Transverse colon (tissue), 4 donors: ENCODE results near the gene FAM78B. TPM values are rescaled to one million over a fixed set of nuclear protein-coding genes. Genes with fewer than 3 reads are reported as not detected.

Experiments
- DNase-seq: peaks from one replicate; pipeline ENCODE4 v3.0.0-alpha.2; 2019
- H3K27ac ChIP-seq, 4 donors: fragments of 200-600 bp; sonication (generic); 2 replicates each; pipeline ENCODE4 v1.5.1; 2016 to 2018; ENCODE audit warnings: inconsistent platforms in 4 of 4
- H3K27me3 ChIP-seq: fragments of 200-600 bp; sonication (generic); 2 replicates; pipeline ENCODE4 v1.5.1; 2017; ENCODE audit warnings: inconsistent platforms
- H3K36me3 ChIP-seq, 4 donors: fragments of 200-600 bp; sonication (generic); 2 replicates each; pipeline ENCODE4 v1.5.1; 2017 to 2019; ENCODE audit warnings: inconsistent platforms in 4 of 4
- H3K4me1 ChIP-seq, 4 donors: fragments of 200-600 bp; sonication (generic); 2 replicates each; pipeline ENCODE4 v1.5.1; 2017 to 2020; ENCODE audit warnings: inconsistent platforms in 4 of 4
- H3K4me3 ChIP-seq, 4 donors: fragments of 200-600 bp; sonication (generic); 1 replicate in 1 of 4; 2 replicates in 3 of 4; pipeline versions ENCODE4 v1.5.1 to v1.6.1; 2017 to 2019; ENCODE audit warnings: inconsistent platforms in 4 of 4
- H3K9me3 ChIP-seq, 2 donors: fragments of 200-600 bp; sonication (generic); 2 replicates each; pipeline ENCODE4 v1.5.1; 2017 to 2019; ENCODE audit warnings: inconsistent platforms in 2 of 2
- EP300 ChIP-seq: sonication (generic); formaldehyde crosslinking; IDR thresholded peaks from one replicate; pipeline ENCODE4 v1.6.1; 2017; ENCODE audit warnings: antibody characterized with exemption, low read depth
- POLR2A ChIP-seq: fragments of 450-650 bp; IDR thresholded peaks from one replicate; pipeline ENCODE4 v1.6.1; 2016; ENCODE audit warnings: antibody characterized with exemption, mild to moderate bottlenecking, moderate library complexity
- POLR2AphosphoS5 ChIP-seq, 3 donors: sonication (generic); formaldehyde crosslinking; IDR thresholded peaks; one replicate each; pipeline ENCODE4 v1.6.1; 2016; ENCODE audit warnings: antibody characterized with exemption in 3 of 3
- WGBS, 2 donors: methylation state at CpG; one replicate each; pipeline ENCODE4 v1.1.5; 2018; ENCODE audit warnings: low coverage in 1 of 2; 5-methylcytosine and 5-hydroxymethylcytosine counted together
- in situ Hi-C, 4 donors: fragments of 200-750 bp; cut with MboI; loops; one replicate each; pipeline versions ENCODE4 v1.15.0 to v1.15.1; 2017; ENCODE audit warnings: low sequenced_read_pairs in 3 of 4, low pct_ligation_motif_present in 1 of 4, low pct_unique_long_range_greater_than_20kb in 1 of 4
- intact Hi-C: fragments of 100-400 bp; cut with DNase I; formaldehyde crosslinking; loops from one replicate; pipeline ENCODE4 v1.15.1; 2023; ENCODE audit warnings: low total_unique reads
- total RNA-seq, 4 donors: library from RNA; depleted of rRNA; stranded (reverse); fragments of >200 nt; gene quantifications; one replicate each; pipeline ENCODE4 v1.1.0, GENCODE V29; 2016
- TF ChIP-seq, protein P1 (sequence below), 5 experiments: fragments of 200-600 bp in 3 of 5; fragments of 450-650 bp in 2 of 5; sonication (generic) in 3 of 5; IDR thresholded peaks; 1 replicate in 2 of 5; 2 replicates in 3 of 5; pipeline ENCODE4 v1.5.1; 2016 to 2017; ENCODE audit warnings: antibody characterized with exemption in 5 of 5, inconsistent platforms in 3 of 5, mild to moderate bottlenecking in 2 of 5, moderate library complexity in 1 of 5

Gene FAM78B
- total RNA-seq, 4 donors from 2014 or later, result 0.40 to 5.2 (median 0.80) TPM

DNA sequence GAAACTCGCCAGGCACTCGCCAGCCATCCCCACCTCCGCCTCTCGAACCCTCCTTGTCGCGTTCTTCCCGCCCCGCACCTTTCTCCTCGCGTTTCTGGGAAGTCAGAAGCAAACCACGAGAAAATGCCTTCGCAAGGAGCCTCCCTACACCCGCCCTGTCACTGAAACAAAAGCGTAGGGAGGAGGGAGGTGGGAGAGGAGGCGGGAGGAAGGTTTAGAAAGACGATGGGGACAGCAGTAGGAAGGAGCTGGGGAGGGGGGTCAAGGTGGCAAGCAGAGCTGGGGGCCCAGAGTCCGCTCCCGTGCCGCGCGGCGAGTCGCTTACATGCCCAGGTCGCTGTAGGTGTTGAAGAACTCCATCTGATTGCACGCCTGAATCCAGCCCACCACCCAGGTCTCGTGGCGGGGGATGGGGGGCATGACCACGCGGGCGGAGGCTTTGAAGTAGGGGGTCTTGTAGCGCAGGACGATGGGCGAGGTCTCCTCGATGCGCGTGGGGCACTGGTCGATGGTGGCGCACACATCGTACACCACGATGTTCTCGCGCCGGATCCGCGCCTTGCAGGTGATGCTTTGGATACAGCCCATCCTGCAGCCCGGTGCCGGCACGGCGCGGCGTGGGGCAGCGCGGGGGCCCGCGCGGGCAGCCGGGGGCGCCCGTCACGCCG lies 1.0 kb downstream of the FAM78B start:
- Histone ChIP-seq H3K9me3 (no peaks in the 10 kb centered on the region), H3K27me3 (peaks cover 29% of the 10 kb centered on the region), H3K4me1 (peaks cover 11 to 31% (median 24%) of the 10 kb centered on the region in 4 donors), H3K4me3 (peak overlapping the region; percentile 9 to 84 (median 68)), H3K27ac (no peak overlapping the region), H3K36me3 (no peaks in the 10 kb centered on the region)
- peak; percentile 13 for DNase-seq
- intact Hi-C loops, result no loop called here
- TF ChIP-seq EP300 (no peak), POLR2AphosphoS5 (IDR thresholded peaks at IDR 0.05) (no peak), POLR2A (no peak)
- TF ChIP-seq, protein P1, sequence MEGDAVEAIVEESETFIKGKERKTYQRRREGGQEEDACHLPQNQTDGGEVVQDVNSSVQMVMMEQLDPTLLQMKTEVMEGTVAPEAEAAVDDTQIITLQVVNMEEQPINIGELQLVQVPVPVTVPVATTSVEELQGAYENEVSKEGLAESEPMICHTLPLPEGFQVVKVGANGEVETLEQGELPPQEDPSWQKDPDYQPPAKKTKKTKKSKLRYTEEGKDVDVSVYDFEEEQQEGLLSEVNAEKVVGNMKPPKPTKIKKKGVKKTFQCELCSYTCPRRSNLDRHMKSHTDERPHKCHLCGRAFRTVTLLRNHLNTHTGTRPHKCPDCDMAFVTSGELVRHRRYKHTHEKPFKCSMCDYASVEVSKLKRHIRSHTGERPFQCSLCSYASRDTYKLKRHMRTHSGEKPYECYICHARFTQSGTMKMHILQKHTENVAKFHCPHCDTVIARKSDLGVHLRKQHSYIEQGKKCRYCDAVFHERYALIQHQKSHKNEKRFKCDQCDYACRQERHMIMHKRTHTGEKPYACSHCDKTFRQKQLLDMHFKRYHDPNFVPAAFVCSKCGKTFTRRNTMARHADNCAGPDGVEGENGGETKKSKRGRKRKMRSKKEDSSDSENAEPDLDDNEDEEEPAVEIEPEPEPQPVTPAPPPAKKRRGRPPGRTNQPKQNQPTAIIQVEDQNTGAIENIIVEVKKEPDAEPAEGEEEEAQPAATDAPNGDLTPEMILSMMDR (IDR thresholded peaks at IDR 0.05), result no peak
- 1 to 13% methylated on average over 3 to 48 of the region's 61 CpGs for WGBS, 2 donors
- in situ Hi-C loops, result loop anchor here in 1 of 4 donors (25.0 kb wide), 1 partner anchor 453 kb away; no protein-coding TSS in a partner anchor

DNA sequence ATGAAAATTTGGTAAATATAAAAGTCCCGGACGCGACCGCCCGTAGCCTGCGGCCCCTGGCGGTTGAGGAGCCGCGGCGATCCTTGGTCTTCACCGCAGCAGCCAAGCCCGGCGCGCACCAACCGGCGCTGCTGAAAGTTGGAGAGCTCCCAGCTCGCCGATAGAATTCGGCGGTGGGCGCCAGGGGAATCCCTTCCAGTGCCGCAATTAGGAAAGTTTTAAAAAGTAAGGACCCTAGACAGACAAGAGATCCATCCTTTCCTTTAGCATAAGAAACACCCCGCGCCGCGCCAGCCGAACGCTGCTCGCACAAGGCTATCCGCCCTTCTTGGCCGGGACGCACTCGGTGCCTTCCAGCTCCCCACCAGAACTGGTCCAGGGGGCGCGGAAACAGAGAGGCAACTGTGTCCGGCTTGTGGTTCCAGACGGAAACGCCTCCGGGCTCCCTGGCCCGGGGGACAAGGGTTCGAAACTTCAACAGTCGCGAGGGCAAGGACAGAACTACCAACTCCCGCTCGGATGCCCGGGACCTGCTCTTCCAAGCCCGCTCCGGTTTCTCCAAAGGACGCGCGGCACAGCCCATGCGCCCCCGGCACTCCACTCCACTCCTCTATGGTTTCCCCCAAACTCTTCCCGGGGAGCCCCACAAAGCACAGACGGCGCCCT lies 1.7 kb downstream of the FAM78B start:
- Histone ChIP-seq H3K27ac (no peak overlapping the region), H3K36me3 (no peaks in the 10 kb centered on the region), H3K27me3 (peaks cover 29% of the 10 kb centered on the region), H3K4me3 (peak overlapping the region; percentile 9 to 84 (median 68)), H3K4me1 (peaks cover 11 to 31% (median 24%) of the 10 kb centered on the region in 4 donors), H3K9me3 (no peaks in the 10 kb centered on the region)
- WGBS, 2 donors, result 1% methylated on average over 43 of the region's 56 CpGs; no CpG with 5 or more reads in 1 of the 2 donors
- intact Hi-C loops, result no loop called here
- in situ Hi-C loops, result loop anchor here in 1 of 4 donors (25.0 kb wide), 1 partner anchor 453 kb away; no protein-coding TSS in a partner anchor
- peak; percentile 44 for DNase-seq
- TF ChIP-seq, protein P1 (IDR thresholded peaks at IDR 0.05), result peak; percentile 46 to 59 (median 49)
- TF ChIP-seq POLR2AphosphoS5 (IDR thresholded peaks at IDR 0.05), result no peak

DNA sequence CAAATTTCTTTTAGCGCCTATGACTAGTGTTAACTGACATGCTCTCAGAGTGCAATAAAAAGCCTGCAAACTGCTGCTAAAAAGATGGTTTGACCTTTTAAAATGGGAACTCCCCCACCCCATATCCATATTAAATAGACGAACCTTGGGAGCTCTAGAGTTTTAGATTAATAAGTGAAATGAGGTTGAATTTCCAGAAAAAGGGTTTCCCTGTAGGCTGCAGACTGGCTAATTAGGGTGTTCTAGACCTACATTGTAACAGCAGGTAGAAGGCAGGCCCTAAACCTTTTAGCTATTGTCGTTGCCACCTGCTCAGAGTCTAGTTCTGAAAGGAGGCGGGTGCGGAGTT lies 2.2 kb downstream of the FAM78B start:
- peak overlapping the region in 1 of 4 donors; percentile 84 for H3K4me3 ChIP-seq
- H3K9me3 ChIP-seq, result no peaks in the 10 kb centered on the region
- H3K27me3 ChIP-seq, result peaks cover 29% of the 10 kb centered on the region
- no peak overlapping the region for H3K27ac ChIP-seq
- no peaks in the 10 kb centered on the region for H3K36me3 ChIP-seq
- in situ Hi-C loops (loop anchor here in 1 of 4 donors (25.0 kb wide), 1 partner anchor 452 kb away; no protein-coding TSS in a partner anchor), intact Hi-C loops (no loop called here)
- WGBS, 2 donors, result 19 to 34% methylated on average over 2 to 5 of the region's 5 CpGs
- H3K4me1 ChIP-seq, result peaks cover 11 to 31% (median 24%) of the 10 kb centered on the region in 4 donors
- no peak for DNase-seq
- TF ChIP-seq POLR2A (no peak), EP300 (no peak), POLR2AphosphoS5 (IDR thresholded peaks at IDR 0.05) (no peak)
- TF ChIP-seq, protein P1 (IDR thresholded peaks at IDR 0.05), result no peak

DNA sequence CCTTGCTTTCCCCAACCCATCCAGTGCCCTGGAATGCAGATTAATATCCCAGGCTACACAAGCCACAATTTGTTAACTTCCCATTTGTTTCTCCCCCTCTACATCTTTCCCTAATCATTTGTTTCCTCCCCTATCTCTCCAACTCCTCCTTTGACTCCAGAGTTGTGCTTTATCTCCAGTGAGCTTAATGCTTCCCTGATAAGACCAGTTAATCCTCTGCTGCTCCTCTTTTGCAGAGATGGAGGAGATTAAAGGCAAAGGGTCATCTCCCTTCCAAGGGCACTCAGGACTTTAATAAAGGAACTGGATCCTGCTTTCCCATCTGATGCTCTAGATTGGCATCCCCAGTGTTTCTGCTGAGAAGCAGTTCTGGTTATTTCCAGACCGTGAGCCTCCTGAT lies 7.1 kb downstream of the FAM78B start:
- H3K27ac ChIP-seq, result no peak overlapping the region
- WGBS, 2 donors, result 88% methylated on average over 1 of the region's 1 CpG; no CpG with 5 or more reads in 1 of the 2 donors
- in situ Hi-C loops, result loop anchor here in 1 of 4 donors (25.0 kb wide), 1 partner anchor 447 kb away; no protein-coding TSS in a partner anchor

More for the DNA sequence above, 7.1 kb downstream of the FAM78B start:
- H3K9me3 ChIP-seq, result no peaks in the 10 kb centered on the region
- H3K4me3 ChIP-seq, result no peak overlapping the region
- H3K27me3 ChIP-seq, result peaks cover 18% of the 10 kb centered on the region
- intact Hi-C loops, result no loop called here
- H3K4me1 ChIP-seq, result peaks cover 0 to 4% (median 1%) of the 10 kb centered on the region in 4 donors
- H3K36me3 ChIP-seq, result no peaks in the 10 kb centered on the region
- no peak for DNase-seq
- TF ChIP-seq, protein P1 (IDR thresholded peaks at IDR 0.05), result no peak
